Mesothelial cell of epicardium (in vitro differentiated cells): ENCODE measurements around the gene PPP1R10. TPM values are rescaled to one million over a fixed set of nuclear protein-coding genes. Genes with fewer than 3 reads are reported as not detected.

Experiments
- DNase-seq, 2 experiments: peaks; one replicate each; pipeline ENCODE4 v3.0.0; 2021; ENCODE audit warnings: low spot score in 2 of 2; ENCODE audit not compliant: unreplicated experiment in 2 of 2
- H3K27ac Mint-ChIP-seq: 2 replicates; pipeline ENCODE4 v1.8.0; 2021; ENCODE audit warnings: mixed read lengths
- H3K27me3 Mint-ChIP-seq: 2 replicates; pipeline ENCODE4 v1.8.0; 2021; ENCODE audit warnings: low read depth, mixed read lengths
- H3K36me3 Mint-ChIP-seq: 2 replicates; pipeline ENCODE4 v1.8.0; 2021; ENCODE audit warnings: mixed read lengths
- H3K4me1 Mint-ChIP-seq: 2 replicates; pipeline ENCODE4 v1.8.0; 2021; ENCODE audit warnings: mixed read lengths
- H3K4me3 Mint-ChIP-seq: 2 replicates; pipeline ENCODE4 v1.8.0; 2021; ENCODE audit warnings: mild to moderate bottlenecking, moderate library complexity, mixed read lengths
- H3K9me3 Mint-ChIP-seq: 2 replicates; pipeline ENCODE4 v1.8.0; 2021; ENCODE audit warnings: mixed read lengths
- CTCF ChIP-seq: fragments of 200-600 bp; sonication (generic); IDR thresholded peaks from one replicate; pipeline ENCODE4 v1.5.0; 2021; ENCODE audit warnings: antibody characterized with exemption; ENCODE audit not compliant: unreplicated experiment
- total RNA-seq: library from RNA; stranded (reverse); gene quantifications from 3 replicates; pipeline ENCODE4 v1.2.1, GENCODE V29; 2021

The PPP1R10 gene
- total RNA-seq, 1 donor from 2014 or later: 120 TPM

DNA sequence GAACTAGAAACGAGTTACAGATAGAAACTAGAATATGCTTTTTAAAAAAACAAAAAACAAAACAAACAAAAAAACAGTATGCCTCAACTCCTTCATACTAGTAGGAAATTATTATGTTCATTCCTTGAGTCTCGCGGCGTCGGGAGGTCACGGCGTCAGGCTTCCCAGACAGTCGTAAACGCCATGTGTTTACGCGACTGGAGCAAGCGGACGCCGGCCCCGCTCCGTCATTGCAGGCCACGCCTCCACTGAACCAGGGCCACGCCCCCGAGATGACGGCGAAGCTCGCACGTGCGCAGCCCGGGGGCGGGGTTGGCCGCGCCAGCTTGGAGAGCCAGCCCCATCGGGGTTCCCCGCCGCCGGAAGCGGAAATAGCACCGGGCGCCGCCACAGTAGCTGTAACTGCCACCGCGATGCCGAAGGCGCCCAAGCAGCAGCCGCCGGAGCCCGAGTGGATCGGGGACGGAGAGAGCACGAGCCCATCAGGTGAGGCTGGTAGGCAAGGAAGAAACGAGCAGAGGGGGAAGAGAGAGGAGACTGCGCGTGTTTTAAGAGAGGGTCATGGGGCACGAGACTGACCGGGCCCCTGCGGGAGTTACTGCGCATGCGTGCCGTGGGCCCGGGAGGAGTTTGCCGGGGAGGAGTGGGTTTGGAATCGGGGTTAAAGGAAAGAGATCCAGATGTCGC is 45.8 kb downstream of the PPP1R10 start, which contains the start of gene ABCF1:
Gene ABCF1, plus strand, starts transcription at position 368 of the 687 bp plus-strand sequence. Its CDS starts 46 bp downstream, at position 414.
- H3K27me3 Mint-ChIP-seq: no peaks in the 10 kb centered on the region
- TF ChIP-seq CTCF: no peak
- peak within 1 kb of the TSS; percentile 100 for H3K27ac Mint-ChIP-seq
- DNase-seq: peak; percentile 98 to 100
- H3K9me3 Mint-ChIP-seq: no peaks in the 10 kb centered on the region
- no peaks in the 10 kb centered on the region for H3K36me3 Mint-ChIP-seq
- peaks cover 48% of the 10 kb centered on the region for H3K4me1 Mint-ChIP-seq
- peak within 1 kb of the TSS; percentile 95 for H3K4me3 Mint-ChIP-seq

DNA sequence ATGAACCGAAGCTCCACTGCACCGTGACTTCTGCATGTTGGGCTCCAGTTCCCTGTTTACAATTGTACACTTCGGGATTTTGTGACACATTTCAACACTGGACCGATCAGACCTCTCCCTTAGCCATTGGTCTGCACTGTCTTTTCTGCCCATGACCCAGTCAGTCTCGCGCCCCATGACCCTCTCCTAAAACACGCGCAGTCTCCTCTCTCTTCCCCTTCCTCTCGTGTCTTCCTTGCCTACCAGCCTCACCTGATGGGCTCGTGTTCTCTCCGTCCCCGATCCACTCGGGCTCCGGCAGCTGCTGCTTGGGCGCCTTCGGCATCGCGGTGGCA is 46.3 kb downstream of the PPP1R10 start:
- Mint-ChIP-seq H3K27me3 (no peaks in the 10 kb centered on the region), H3K36me3 (no peaks in the 10 kb centered on the region), H3K4me3 (peak overlapping the region; percentile 95), H3K27ac (peak overlapping the region; percentile 100), H3K9me3 (no peaks in the 10 kb centered on the region), H3K4me1 (peaks cover 48% of the 10 kb centered on the region)
- DNase-seq: no peak
- TF ChIP-seq CTCF: no peak

DNA sequence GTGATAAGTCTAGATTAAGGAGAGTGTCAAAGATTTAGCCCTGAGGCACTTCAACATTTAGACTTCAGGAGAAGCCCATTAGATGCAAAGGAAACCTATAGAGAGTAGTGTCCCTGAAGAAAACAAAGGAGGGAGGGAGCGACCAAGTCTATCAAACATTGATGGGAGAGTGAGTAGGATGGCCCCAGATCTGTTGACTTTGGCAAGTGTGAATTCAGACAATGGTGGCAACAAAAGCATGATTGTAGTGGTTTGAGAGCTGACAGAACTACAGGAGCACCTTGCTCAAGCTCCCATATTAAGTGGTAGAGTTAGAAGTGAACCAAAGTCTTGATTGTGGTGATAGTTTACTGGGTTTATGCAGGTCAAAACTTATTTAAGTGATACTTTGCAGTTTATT is 46.8 kb downstream of the PPP1R10 start:
- no peak for TF ChIP-seq CTCF
- H3K4me3 Mint-ChIP-seq: peak overlapping the region; percentile 95
- no peaks in the 10 kb centered on the region for H3K36me3 Mint-ChIP-seq
- DNase-seq: no peak
- H3K27ac Mint-ChIP-seq: peak overlapping the region; percentile 36
- H3K27me3 Mint-ChIP-seq: no peaks in the 10 kb centered on the region
- H3K9me3 Mint-ChIP-seq: no peaks in the 10 kb centered on the region
- H3K4me1 Mint-ChIP-seq: peaks cover 50% of the 10 kb centered on the region

GRCh38 chr6:30568245-30568644 is 48.8 kb downstream of the PPP1R10 start:
- Mint-ChIP-seq H3K9me3 (no peaks in the 10 kb centered on the region), H3K36me3 (peaks cover 3% of the 10 kb centered on the region), H3K27me3 (no peaks in the 10 kb centered on the region), H3K4me1 (peaks cover 36% of the 10 kb centered on the region), H3K27ac (no peak overlapping the region), H3K4me3 (no peak overlapping the region)
- TF ChIP-seq CTCF: no peak
- no peak for DNase-seq

DNA sequence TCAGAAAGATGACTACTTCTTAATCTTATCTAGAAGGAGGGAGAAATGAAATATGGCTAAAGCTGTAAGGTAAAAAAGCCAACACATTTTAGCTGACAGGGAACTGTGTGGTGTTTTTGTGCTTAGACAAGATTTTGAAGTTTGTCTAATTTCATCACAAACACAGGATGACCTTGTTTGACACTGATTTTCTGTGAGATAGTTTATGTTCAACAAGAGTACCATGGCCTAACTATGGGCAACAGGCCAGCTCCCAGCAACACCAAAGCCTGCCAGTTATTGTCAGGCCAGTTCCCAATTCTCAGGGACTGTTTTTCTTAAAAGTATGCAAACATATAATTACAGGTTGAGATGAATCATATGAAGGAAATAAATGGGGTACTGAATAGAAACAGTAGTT is 51.3 kb downstream of the PPP1R10 start:
- Mint-ChIP-seq H3K27ac (no peak overlapping the region), H3K9me3 (no peaks in the 10 kb centered on the region), H3K36me3 (peaks cover 15% of the 10 kb centered on the region), H3K4me1 (peaks cover 12% of the 10 kb centered on the region), H3K4me3 (no peak overlapping the region), H3K27me3 (no peaks in the 10 kb centered on the region)
- no peak for TF ChIP-seq CTCF
- DNase-seq: no peak

- peaks cover 4% of the 10 kb centered on the region for H3K4me1 Mint-ChIP-seq
- no peak overlapping the region for H3K27ac Mint-ChIP-seq
- no peak for DNase-seq
- no peak overlapping the region for H3K4me3 Mint-ChIP-seq
- no peaks in the 10 kb centered on the region for H3K9me3 Mint-ChIP-seq
- no peaks in the 10 kb centered on the region for H3K27me3 Mint-ChIP-seq
- TF ChIP-seq CTCF: no peak
- peaks cover 19% of the 10 kb centered on the region for H3K36me3 Mint-ChIP-seq
Observed at GRCh38 chr6:30564114-30564513, 52.9 kb downstream of the PPP1R10 start.
